Measurements from ENCODE around the gene TBC1D22A. TPM values are rescaled to one million over a fixed set of nuclear protein-coding genes. Genes with fewer than 3 reads are reported as not detected.

TBC1D22A gene
- total and polyA plus RNA-seq, 10 of the 15 experiments (the other 5 are each of a cell fraction or from before 2014, with no cell fraction given) = 0.63 to 44.7 (median 27.4) TPM

DNA sequence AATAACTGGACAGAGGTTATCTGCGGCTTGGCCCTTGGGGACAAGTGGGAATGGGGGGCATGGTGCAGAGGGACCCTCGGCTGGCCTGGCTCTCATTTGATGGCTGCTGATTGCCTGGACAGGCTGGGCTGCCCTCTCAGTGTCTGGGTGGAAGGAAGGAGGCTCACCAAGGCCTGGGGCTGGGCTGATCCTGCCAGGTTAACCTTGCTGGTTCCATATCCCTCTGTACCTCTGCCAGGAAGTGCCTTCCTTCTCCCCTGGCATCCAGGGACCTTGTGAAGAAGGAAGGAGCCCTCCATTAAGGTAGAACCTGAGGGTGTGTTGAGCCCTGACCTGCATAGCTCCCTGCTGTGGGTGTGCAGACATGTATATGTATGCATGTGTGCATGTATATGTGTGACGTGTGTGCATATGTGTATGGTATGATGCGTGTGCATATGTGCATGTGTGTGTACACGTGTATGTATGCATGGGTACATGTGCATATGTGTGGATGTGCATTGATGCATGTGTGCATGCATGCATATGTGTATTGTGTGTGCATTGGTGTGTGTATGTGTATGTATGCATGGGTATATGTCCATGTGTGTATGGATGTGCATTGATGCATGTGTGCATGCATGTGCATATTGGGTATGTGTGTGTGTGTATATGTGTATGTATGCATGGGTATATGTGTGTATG is 433.9 kb downstream of the TBC1D22A start (continued):
- TF ChIP-seq, protein P1, sequence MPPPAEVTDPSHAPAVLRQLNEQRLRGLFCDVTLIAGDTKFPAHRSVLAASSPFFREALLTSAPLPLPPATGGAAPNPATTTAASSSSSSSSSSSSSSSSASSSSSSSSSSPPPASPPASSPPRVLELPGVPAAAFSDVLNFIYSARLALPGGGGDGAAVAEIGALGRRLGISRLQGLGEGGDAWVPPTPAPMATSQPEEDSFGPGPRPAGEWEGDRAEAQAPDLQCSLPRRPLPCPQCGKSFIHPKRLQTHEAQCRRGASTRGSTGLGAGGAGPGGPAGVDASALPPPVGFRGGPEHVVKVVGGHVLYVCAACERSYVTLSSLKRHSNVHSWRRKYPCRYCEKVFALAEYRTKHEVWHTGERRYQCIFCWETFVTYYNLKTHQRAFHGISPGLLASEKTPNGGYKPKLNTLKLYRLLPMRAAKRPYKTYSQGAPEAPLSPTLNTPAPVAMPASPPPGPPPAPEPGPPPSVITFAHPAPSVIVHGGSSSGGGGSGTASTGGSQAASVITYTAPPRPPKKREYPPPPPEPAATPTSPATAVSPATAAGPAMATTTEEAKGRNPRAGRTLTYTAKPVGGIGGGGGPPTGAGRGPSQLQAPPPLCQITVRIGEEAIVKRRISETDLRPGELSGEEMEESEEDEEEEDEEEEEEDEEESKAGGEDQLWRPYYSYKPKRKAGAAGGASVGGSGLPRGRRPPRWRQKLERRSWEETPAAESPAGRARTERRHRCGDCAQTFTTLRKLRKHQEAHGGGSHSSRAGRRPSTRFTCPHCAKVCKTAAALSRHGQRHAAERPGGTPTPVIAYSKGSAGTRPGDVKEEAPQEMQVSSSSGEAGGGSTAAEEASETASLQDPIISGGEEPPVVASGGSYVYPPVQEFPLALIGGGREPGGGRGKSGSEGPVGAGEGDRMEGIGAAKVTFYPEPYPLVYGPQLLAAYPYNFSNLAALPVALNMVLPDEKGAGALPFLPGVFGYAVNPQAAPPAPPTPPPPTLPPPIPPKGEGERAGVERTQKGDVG (CRISPR knock-in tag; IDR thresholded peaks at IDR 0.05) = no peak
- no peak for TF ChIP-seq SREBF2 (IDR thresholded peaks at IDR 0.05; ENCODE audit: low read length)

DNA sequence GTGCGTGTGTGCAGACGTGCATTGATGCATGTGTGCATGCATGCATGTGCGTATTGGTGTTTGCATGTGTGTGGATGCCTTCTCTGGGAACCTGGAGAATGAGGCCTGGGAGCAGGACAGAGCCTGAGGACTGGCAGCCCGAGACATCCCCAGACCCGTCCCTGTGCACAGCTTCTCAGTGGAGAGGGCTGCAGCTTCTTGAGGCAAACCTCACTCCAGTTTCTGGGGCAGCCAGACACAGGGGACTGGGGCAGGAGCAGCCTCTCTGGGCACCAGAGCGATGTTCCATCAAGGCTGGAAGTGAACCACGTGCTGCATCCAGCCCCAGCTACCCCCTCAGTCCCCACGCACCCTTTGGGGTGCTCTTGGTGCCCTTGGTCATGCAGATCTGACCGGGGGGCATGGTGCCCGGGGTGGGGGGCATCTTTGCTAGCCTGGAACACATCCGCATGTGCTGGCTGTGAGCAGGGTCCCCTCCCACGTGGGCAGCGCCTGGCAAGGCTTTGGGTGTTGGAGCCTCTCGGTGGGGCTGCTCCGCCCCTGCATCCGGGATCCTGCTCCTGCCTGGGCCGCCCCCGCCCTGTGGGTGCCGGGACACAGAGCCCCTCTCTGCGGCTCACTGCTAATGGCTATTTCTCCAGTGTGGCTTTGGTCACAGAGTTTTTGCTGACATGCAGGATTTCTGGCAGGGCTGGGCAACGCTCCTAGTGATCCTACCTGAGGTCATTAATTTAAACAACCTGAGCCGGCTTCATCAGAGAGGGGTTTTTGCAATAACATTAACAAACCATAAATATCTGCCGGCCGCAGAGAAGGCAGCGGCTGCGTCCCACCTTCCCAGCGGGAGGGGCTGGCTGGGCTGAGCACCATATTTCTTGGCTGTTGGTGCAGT is 434.7 kb downstream of the TBC1D22A start:
- no peaks in the 10 kb centered on the region for H3K36me3 ChIP-seq (ENCODE audit: control insufficient read depth in 2 of 2, insufficient read depth in 2 of 2, low read length in 1 of 2)
- WGBS (ENCODE audit: insufficient coverage, insufficient replicate concordance, low lambda C conversion rate, missing lambda C conversion rate) = 61% methylated on average over 25 of the region's 27 CpGs
- POLR2A ChIA-PET = no interaction called here
- no peak overlapping the region for H3K4me3 ChIP-seq
- no peak for DNase-seq (ENCODE audit: low read depth, low spot score)
- H4K20me1 ChIP-seq (ENCODE audit: control insufficient read depth, insufficient read depth) = no peaks in the 10 kb centered on the region
- CTCF ChIA-PET = no interaction called here
- H3K27me3 ChIP-seq (replicated peaks in 1 of 2; ENCODE audit: control insufficient read depth in 2 of 2, insufficient read depth in 2 of 2, low read length in 1 of 2) = no peaks in the 10 kb centered on the region
- FAIRE-seq = no peak
- in situ Hi-C loops (cut with MboI) = no loop called here
- no peak overlapping the region for H3K27ac ChIP-seq (ENCODE audit: control insufficient read depth, insufficient read depth)
- ATAC-seq = no peak
- RAD21 ChIA-PET (ENCODE audit: unreplicated experiment) = no interaction called here
- no TSS peak for BruUV-seq (replicated peaks)
- no peak overlapping the region for H2AFZ ChIP-seq (ENCODE audit: control insufficient read depth, low read depth, low read length)
- H3K79me2 ChIP-seq (ENCODE audit: control insufficient read depth, insufficient read depth, low read length) = no peaks in the 10 kb centered on the region
- H3K9me3 ChIP-seq (replicated peaks; ENCODE audit: control insufficient read depth, insufficient read depth, low read length) = no peaks in the 10 kb centered on the region
- H3K9ac ChIP-seq (ENCODE audit: control insufficient read depth, insufficient read depth, low read length) = no peak overlapping the region
- SMC1A ChIA-PET (ENCODE audit: uncharacterized antibody, unreplicated experiment) = no interaction called here
- H3K4me1 ChIP-seq (ENCODE audit: control insufficient read depth, insufficient read depth, low read length) = no peaks in the 10 kb centered on the region
- H3K4me2 ChIP-seq (ENCODE audit: control insufficient read depth, insufficient read depth) = no peak overlapping the region
- intact Hi-C loops (cut with micrococcal nuclease; ENCODE audit: unreplicated experiment) = no loop called here
- TF ChIP-seq ZBED1 (IDR thresholded peaks at IDR 0.05; ENCODE audit: borderline replicate concordance) (no peak), CREB1 (IDR thresholded peaks at IDR 0.05; ENCODE audit: low read depth) (no peak), ZNF217 (IDR thresholded peaks at IDR 0.05) (no peak), SPI1 (IDR thresholded peaks at IDR 0.05; ENCODE audit: borderline replicate concordance, insufficient read depth, low read depth, low read length) (no peak), SUPT20H (IDR thresholded peaks at IDR 0.05; ENCODE audit: borderline replicate concordance, control insufficient read depth, low read depth, low read length) (no peak), HSF1 (IDR thresholded peaks at IDR 0.05; ENCODE audit: low read depth, low read length) (no peak), NFYB (IDR thresholded peaks at IDR 0.05; ENCODE audit: insufficient read depth, low read depth, low read length) (no peak)
- TF ChIP-seq, protein P2, sequence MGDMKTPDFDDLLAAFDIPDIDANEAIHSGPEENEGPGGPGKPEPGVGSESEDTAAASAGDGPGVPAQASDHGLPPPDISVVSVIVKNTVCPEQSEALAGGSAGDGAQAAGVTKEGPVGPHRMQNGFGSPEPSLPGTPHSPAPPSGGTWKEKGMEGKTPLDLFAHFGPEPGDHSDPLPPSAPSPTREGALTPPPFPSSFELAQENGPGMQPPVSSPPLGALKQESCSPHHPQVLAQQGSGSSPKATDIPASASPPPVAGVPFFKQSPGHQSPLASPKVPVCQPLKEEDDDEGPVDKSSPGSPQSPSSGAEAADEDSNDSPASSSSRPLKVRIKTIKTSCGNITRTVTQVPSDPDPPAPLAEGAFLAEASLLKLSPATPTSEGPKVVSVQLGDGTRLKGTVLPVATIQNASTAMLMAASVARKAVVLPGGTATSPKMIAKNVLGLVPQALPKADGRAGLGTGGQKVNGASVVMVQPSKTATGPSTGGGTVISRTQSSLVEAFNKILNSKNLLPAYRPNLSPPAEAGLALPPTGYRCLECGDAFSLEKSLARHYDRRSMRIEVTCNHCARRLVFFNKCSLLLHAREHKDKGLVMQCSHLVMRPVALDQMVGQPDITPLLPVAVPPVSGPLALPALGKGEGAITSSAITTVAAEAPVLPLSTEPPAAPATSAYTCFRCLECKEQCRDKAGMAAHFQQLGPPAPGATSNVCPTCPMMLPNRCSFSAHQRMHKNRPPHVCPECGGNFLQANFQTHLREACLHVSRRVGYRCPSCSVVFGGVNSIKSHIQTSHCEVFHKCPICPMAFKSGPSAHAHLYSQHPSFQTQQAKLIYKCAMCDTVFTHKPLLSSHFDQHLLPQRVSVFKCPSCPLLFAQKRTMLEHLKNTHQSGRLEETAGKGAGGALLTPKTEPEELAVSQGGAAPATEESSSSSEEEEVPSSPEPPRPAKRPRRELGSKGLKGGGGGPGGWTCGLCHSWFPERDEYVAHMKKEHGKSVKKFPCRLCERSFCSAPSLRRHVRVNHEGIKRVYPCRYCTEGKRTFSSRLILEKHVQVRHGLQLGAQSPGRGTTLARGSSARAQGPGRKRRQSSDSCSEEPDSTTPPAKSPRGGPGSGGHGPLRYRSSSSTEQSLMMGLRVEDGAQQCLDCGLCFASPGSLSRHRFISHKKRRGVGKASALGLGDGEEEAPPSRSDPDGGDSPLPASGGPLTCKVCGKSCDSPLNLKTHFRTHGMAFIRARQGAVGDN (IDR thresholded peaks at IDR 0.05) = no peak

Data from GM12878 (cell line).